OCI-LY7 (cell line): ENCODE measurements around the gene KLF18.

Experiments used
- CTCF ChIP-seq: fragments of 200-600 bp; sonication (generic); conservative IDR thresholded peaks from 2 replicates; pipeline ENCODE4 v1.5.1; 2014; ENCODE audit warnings: mild to moderate bottlenecking, antibody characterized with exemption, low read length, moderate library complexity, mixed read lengths
- EZH2phosphoT487 ChIP-seq: fragments of 200-600 bp; sonication (generic); IDR thresholded peaks from 2 replicates; pipeline ENCODE4 v1.6.1; 2018; ENCODE audit warnings: low read depth, borderline replicate concordance, mild to moderate bottlenecking, mixed run types, antibody characterized with exemption, low read length, moderate library complexity, mixed read lengths

DNA sequence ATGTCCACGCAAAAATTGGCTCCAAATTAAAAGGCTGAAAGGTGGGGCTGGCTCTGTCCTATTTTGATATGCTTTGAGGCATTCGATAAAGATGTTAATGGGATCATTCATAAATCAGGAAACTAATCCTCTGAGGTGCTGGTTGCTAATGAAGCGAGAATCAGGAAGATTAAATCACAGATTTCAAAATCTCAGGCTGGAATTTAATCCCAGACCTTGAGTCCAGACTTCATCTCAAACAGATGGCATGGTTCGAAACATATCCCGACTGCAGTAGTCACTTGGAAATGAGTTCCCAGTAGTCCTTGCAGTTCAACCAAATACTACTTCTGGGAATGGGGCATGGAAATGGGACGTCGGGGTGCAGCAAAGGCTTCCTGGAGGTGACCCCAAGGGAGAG, 27.3 kb downstream of the KLF18 start:
- no peak for TF ChIP-seq CTCF
- no peak for TF ChIP-seq EZH2phosphoT487
